GM19240 (cell line): ENCODE measurements around the gene ANHX.
A peak's percentile ranks its signal among the peaks of the same experiment; 100 is the strongest.

Experiments used
- DNase-seq: peaks from one replicate; pipeline ENCODE4 v3.0.0; 2011; ENCODE audit warnings: low spot score; ENCODE audit not compliant: insufficient read length

Gene ANHX

GRCh38 chr12:133203344-133204263, 32.1 kb downstream of the ANHX start:
- DNase-seq, result no peak

- no peak for DNase-seq
Observed at GRCh38 chr12:133202493-133203343, 33.0 kb downstream of the ANHX start.

- DNase-seq, result no peak
Observed at GRCh38 chr12:133201888-133202287, 33.8 kb downstream of the ANHX start.

GRCh38 chr12:133192847-133193246, 42.8 kb downstream of the ANHX start:
- no peak for DNase-seq

- no peak for DNase-seq
Observed at GRCh38 chr12:133190176-133190575, 45.5 kb downstream of the ANHX start.

- DNase-seq, result peak; percentile 93
Observed at GRCh38 chr12:133181238-133181959, 54.3 kb downstream of the ANHX start, which contains the start of gene ZNF268. Gene ZNF268 (plus strand): TSS chr12:133181495. CDS start chr12:133181998, 503 bp downstream.

GRCh38 chr12:133180669-133181068, 55.0 kb downstream of the ANHX start:
- no peak for DNase-seq

GRCh38 chr12:133174901-133175300, 60.8 kb downstream of the ANHX start:
- DNase-seq, result no peak

GRCh38 chr12:133172491-133172890, 63.2 kb downstream of the ANHX start:
- no peak for DNase-seq
